Large intestine (tissue), 3 donors: Measurements from ENCODE around the gene HAUS1. TPM values are rescaled to one million over a fixed set of nuclear protein-coding genes. Genes with fewer than 3 reads are reported as not detected.
A peak's percentile ranks its signal among the peaks of the same experiment; 100 is the strongest.

Source experiments
- DNase-seq, 2 donors: peaks; one replicate each; pipeline versions ENCODE4 v3.0.0 to v3.0.0-alpha.2; 2013
- H3K27ac ChIP-seq: one replicate; pipeline ENCODE4 v1.5.1; 2013; ENCODE audit warnings: low read length
- H3K27me3 ChIP-seq: 2 replicates; pipeline ENCODE4 v1.6.1; 2013; ENCODE audit warnings: low read length; ENCODE audit not compliant: control insufficient read depth, insufficient read depth
- H3K36me3 ChIP-seq: 2 replicates; pipeline ENCODE4 v1.6.1; 2013; ENCODE audit warnings: low read length; ENCODE audit not compliant: control insufficient read depth, insufficient read depth
- H3K4me1 ChIP-seq: one replicate; pipeline ENCODE4 v1.6.1; 2013; ENCODE audit warnings: low read length; ENCODE audit not compliant: control insufficient read depth, insufficient read depth
- H3K4me3 ChIP-seq: one replicate; pipeline ENCODE4 v1.5.1; 2013; ENCODE audit warnings: low read length
- H3K9me3 ChIP-seq: one replicate; pipeline ENCODE4 v1.6.1; 2013; ENCODE audit warnings: mild to moderate bottlenecking, low read depth, low read length, moderate library complexity; ENCODE audit not compliant: control insufficient read depth
- WGBS: methylation state at CpG from one replicate; pipeline ENCODE4 v1.1.5; 2013; ENCODE audit warnings: low lambda C conversion rate; ENCODE audit not compliant: insufficient coverage; 5-methylcytosine and 5-hydroxymethylcytosine counted together
- polyA plus RNA-seq: library from polyadenylated mRNA; unstranded; fragments of 120-200 nt; gene quantifications from one replicate; pipeline ENCODE4 v1.2.1, GENCODE V29; 2013

The HAUS1 gene
- polyA plus RNA-seq, 1 donor: 28.6 TPM

- DNase-seq: no peak
- H3K4me1 ChIP-seq: peaks cover 6% of the 10 kb centered on the region
Measured at GRCh38 chr18:46068763-46069162, 35.4 kb upstream of the HAUS1 start.

GRCh38 chr18:46069524-46069923, 34.7 kb upstream of the HAUS1 start:
- Histone ChIP-seq H3K4me1 (peaks cover 6% of the 10 kb centered on the region), H3K27ac (no peak overlapping the region), H3K36me3 (no peaks in the 10 kb centered on the region), H3K4me3 (no peak overlapping the region), H3K27me3 (no peaks in the 10 kb centered on the region), H3K9me3 (no peaks in the 10 kb centered on the region)
- 84% methylated on average over 2 of the region's 4 CpGs for WGBS
- no peak for DNase-seq

More at GRCh38 chr18:46068763-46069162, 35.4 kb upstream of the HAUS1 start:
- H3K27me3 ChIP-seq: no peaks in the 10 kb centered on the region
- no peaks in the 10 kb centered on the region for H3K9me3 ChIP-seq
- H3K27ac ChIP-seq: no peak overlapping the region
- no peak overlapping the region for H3K4me3 ChIP-seq
- WGBS: no CpG with 5 or more reads among the region's 1 CpG
- no peaks in the 10 kb centered on the region for H3K36me3 ChIP-seq

GRCh38 chr18:46070232-46070631, 34.0 kb upstream of the HAUS1 start:
- Histone ChIP-seq H3K27ac (no peak overlapping the region), H3K9me3 (no peaks in the 10 kb centered on the region), H3K4me3 (no peak overlapping the region), H3K27me3 (no peaks in the 10 kb centered on the region), H3K36me3 (no peaks in the 10 kb centered on the region), H3K4me1 (peaks cover 6% of the 10 kb centered on the region)
- no peak for DNase-seq
- no CpG with 5 or more reads among the region's 6 CpGs for WGBS

GRCh38 chr18:46070815-46071652, 33.2 kb upstream of the HAUS1 start:
- WGBS: no CpG with 5 or more reads among the region's 13 CpGs
- H3K36me3 ChIP-seq: no peaks in the 10 kb centered on the region
- peak in 1 of 2 donors; percentile 32 for DNase-seq
- H3K4me1 ChIP-seq: peaks cover 6% of the 10 kb centered on the region
- peak overlapping the region; percentile 72 for H3K4me3 ChIP-seq
- no peak overlapping the region for H3K27ac ChIP-seq
- no peaks in the 10 kb centered on the region for H3K27me3 ChIP-seq
- H3K9me3 ChIP-seq: no peaks in the 10 kb centered on the region

GRCh38 chr18:46071653-46072375, 32.4 kb upstream of the HAUS1 start, which contains the start of gene PSTPIP2:
TSS of gene PSTPIP2 (minus strand) at chr18:46072260. CDS start at chr18:46072188, 72 bp downstream.
- Histone ChIP-seq H3K4me3 (peak within 1 kb of the TSS; percentile 72), H3K4me1 (peaks cover 6% of the 10 kb centered on the region), H3K27me3 (no peaks in the 10 kb centered on the region), H3K9me3 (no peaks in the 10 kb centered on the region), H3K27ac (no peak within 1 kb of the TSS), H3K36me3 (no peaks in the 10 kb centered on the region)
- DNase-seq: peak; percentile 51 to 74
- WGBS: no CpG with 5 or more reads among the region's 75 CpGs

- Histone ChIP-seq H3K4me3 (peak overlapping the region; percentile 72), H3K27ac (no peak overlapping the region), H3K27me3 (no peaks in the 10 kb centered on the region), H3K36me3 (peaks cover under 1% of the 10 kb centered on the region), H3K4me1 (peaks cover 6% of the 10 kb centered on the region), H3K9me3 (no peaks in the 10 kb centered on the region)
- no CpG with 5 or more reads among the region's 25 CpGs for WGBS
- no peak for DNase-seq
Measured at GRCh38 chr18:46072376-46072867, 31.8 kb upstream of the HAUS1 start.

- no peak for DNase-seq
- Histone ChIP-seq H3K36me3 (peaks cover 6% of the 10 kb centered on the region), H3K27ac (no peak overlapping the region), H3K4me1 (peaks cover 6% of the 10 kb centered on the region), H3K9me3 (no peaks in the 10 kb centered on the region), H3K27me3 (no peaks in the 10 kb centered on the region), H3K4me3 (no peak overlapping the region)
- WGBS: no CpG with 5 or more reads among the region's 3 CpGs
Measured at GRCh38 chr18:46072959-46073358, 31.2 kb upstream of the HAUS1 start.

GRCh38 chr18:46073474-46074331, 30.5 kb upstream of the HAUS1 start:
- DNase-seq: peak; percentile 49 to 58
- WGBS: 34% methylated on average over 3 of the region's 9 CpGs
- Histone ChIP-seq H3K9me3 (no peaks in the 10 kb centered on the region), H3K27ac (no peak overlapping the region), H3K4me3 (no peak overlapping the region), H3K36me3 (peaks cover 6% of the 10 kb centered on the region), H3K27me3 (no peaks in the 10 kb centered on the region), H3K4me1 (peaks cover 6% of the 10 kb centered on the region)

GRCh38 chr18:46079336-46079735, 24.8 kb upstream of the HAUS1 start:
- Histone ChIP-seq H3K4me1 (peaks cover 14% of the 10 kb centered on the region), H3K4me3 (no peak overlapping the region), H3K27ac (no peak overlapping the region), H3K9me3 (no peaks in the 10 kb centered on the region), H3K27me3 (no peaks in the 10 kb centered on the region), H3K36me3 (peaks cover 33% of the 10 kb centered on the region)
- DNase-seq: no peak

- peaks cover 41% of the 10 kb centered on the region for H3K36me3 ChIP-seq
- no CpG with 5 or more reads among the region's 1 CpG for WGBS
Measured at GRCh38 chr18:46080156-46080555, 24.0 kb upstream of the HAUS1 start.

More at GRCh38 chr18:46080156-46080555, 24.0 kb upstream of the HAUS1 start:
- Histone ChIP-seq H3K27ac (peak overlapping the region; percentile 51), H3K27me3 (no peaks in the 10 kb centered on the region), H3K4me3 (no peak overlapping the region), H3K9me3 (no peaks in the 10 kb centered on the region), H3K4me1 (peaks cover 14% of the 10 kb centered on the region)
- DNase-seq: peak; percentile 46 to 78
